ENCODE results near the gene ALPK3. TPM values are rescaled to one million over a fixed set of nuclear protein-coding genes. Genes with fewer than 3 reads are reported as not detected.

ALPK3 gene
- polyA plus RNA-seq, 1 experiment: 0.06 TPM

DNA sequence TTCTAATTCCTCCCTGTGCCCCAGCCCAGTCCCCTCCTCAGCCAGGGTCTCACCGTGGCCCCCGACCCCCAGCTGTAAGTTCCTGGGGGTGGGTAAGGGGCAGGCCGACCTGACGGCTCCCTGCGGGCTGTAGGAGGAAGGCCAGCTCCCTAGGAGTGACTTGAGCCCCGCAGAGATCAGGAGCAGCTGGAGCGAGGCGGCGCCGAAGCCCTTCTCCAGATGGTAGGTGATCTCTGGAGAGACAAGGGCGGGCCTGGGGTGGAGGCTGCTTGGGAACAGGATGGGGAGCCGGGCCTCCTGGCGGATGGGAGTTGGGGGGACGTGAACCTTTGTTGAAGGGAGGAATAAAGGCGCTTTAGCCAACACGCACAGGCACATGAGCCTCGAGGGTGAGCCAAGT is 71.5 kb downstream of the ALPK3 start:
- ChIA-PET CTCF (interaction anchor here (0.5 to 0.8 kb wide), 2 partner anchors 15 to 43 kb away, joined by 3 to 4 read pairs; no protein-coding TSS in a partner anchor), POLR2A (no interaction called here)
- Histone ChIP-seq H3K4me3 (ENCODE audit: low read depth, low read length) (no peak overlapping the region), H3K27me3 (ENCODE audit: control insufficient read depth, insufficient read depth, low read length) (peaks cover 5% of the 10 kb centered on the region; the same call in 1 of the 2 replicates), H3K36me3 (ENCODE audit: control insufficient read depth, insufficient read depth, low read length) (no peaks in the 10 kb centered on the region)
- TF ChIP-seq, protein P1, sequence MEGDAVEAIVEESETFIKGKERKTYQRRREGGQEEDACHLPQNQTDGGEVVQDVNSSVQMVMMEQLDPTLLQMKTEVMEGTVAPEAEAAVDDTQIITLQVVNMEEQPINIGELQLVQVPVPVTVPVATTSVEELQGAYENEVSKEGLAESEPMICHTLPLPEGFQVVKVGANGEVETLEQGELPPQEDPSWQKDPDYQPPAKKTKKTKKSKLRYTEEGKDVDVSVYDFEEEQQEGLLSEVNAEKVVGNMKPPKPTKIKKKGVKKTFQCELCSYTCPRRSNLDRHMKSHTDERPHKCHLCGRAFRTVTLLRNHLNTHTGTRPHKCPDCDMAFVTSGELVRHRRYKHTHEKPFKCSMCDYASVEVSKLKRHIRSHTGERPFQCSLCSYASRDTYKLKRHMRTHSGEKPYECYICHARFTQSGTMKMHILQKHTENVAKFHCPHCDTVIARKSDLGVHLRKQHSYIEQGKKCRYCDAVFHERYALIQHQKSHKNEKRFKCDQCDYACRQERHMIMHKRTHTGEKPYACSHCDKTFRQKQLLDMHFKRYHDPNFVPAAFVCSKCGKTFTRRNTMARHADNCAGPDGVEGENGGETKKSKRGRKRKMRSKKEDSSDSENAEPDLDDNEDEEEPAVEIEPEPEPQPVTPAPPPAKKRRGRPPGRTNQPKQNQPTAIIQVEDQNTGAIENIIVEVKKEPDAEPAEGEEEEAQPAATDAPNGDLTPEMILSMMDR (IDR thresholded peaks at IDR 0.05; ENCODE audit: insufficient read depth, low read depth, low read length): no peak
- no peak for DNase-seq (ENCODE audit: low read depth)

DNA sequence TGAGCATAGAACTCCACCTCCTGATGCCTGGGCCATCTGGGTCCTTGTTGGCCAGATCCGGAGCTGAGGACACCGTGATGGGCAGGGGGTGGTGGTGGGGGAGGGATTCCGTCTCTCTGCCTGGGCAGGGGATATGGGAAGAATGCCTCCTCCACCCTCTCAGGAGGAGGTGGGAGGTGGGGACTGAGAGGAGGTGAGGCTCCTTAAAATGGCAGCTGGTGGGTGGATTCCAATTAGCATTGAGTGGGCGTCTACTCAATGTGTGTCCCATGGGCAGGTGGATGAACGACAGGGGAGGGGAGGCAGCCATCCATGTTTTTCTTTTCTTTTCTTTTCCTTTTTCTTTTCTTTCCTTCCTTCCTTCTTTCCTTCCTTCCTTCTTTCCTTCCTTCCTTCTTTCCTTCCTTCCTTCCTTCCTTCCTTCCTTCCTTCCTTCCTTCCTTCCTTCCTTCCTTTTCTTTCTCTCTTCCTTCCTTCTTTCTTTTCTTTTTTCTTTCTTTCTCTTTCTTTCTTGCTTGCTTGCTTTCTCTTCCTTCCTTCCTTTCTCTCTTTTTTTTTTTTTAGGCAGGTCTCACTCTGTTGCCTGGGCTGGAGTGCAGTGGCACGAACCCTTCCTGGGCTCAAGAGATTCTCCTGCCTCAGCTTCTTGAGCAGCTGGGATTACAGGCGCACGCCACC is 72.3 kb downstream of the ALPK3 start:
- TF ChIP-seq, protein P1 (IDR thresholded peaks at IDR 0.05; ENCODE audit: insufficient read depth, low read depth, low read length): no peak
- no peak overlapping the region for H3K4me3 ChIP-seq (ENCODE audit: low read depth, low read length)
- no peak for DNase-seq (ENCODE audit: low read depth)
- peaks cover 3% of the 10 kb centered on the region; the same call in 1 of the 2 replicates for H3K27me3 ChIP-seq (ENCODE audit: control insufficient read depth, insufficient read depth, low read length)
- ChIA-PET POLR2A (no interaction called here), CTCF (interaction anchor here (0.8 kb wide), 1 partner anchor 14 kb away, joined by 4 read pairs; no protein-coding TSS in a partner anchor)
- no peaks in the 10 kb centered on the region for H3K36me3 ChIP-seq (ENCODE audit: control insufficient read depth, insufficient read depth, low read length)

DNA sequence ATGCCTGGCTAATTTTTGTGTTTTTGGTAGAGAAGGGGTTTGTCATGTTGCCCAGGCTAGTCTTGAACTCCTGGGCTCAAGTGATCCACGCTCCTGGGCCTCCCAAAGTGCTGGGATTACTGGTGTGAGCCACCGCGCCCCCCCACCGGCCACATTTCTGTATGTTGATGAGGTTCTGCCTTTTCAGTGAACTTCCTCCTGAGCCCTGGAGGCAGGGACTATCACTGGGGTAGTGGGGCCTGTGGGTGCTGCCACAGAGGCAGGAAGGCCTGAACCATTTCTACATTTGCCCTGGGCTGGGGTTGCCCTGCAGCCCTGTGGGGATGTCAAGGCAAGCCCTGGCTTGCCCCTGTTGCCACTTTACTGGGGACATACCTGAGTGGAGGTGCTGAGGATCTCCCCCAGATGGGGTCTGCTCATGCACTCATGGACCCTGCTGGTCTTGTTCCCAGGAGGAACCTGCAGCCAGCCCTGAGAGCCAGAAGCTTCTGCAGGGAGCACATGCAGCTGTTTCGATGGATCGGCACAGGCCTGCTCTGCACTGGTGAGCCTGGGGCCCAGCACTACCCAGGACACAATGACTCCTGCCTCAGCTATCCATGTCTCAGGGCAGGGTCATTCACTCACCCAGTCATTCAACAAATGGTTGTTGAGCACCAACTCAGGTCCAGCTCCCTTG is 73.0 kb downstream of the ALPK3 start:
- Histone ChIP-seq H3K27me3 (ENCODE audit: control insufficient read depth, insufficient read depth, low read length) (peaks cover 1% of the 10 kb centered on the region; the same call in 1 of the 2 replicates), H3K36me3 (ENCODE audit: control insufficient read depth, insufficient read depth, low read length) (no peaks in the 10 kb centered on the region), H3K4me3 (ENCODE audit: low read depth, low read length) (no peak overlapping the region)
- ChIA-PET POLR2A (no interaction called here), CTCF (no interaction called here)
- TF ChIP-seq, protein P1 (IDR thresholded peaks at IDR 0.05; ENCODE audit: insufficient read depth, low read depth, low read length): no peak
- DNase-seq (ENCODE audit: low read depth): no peak

DNA sequence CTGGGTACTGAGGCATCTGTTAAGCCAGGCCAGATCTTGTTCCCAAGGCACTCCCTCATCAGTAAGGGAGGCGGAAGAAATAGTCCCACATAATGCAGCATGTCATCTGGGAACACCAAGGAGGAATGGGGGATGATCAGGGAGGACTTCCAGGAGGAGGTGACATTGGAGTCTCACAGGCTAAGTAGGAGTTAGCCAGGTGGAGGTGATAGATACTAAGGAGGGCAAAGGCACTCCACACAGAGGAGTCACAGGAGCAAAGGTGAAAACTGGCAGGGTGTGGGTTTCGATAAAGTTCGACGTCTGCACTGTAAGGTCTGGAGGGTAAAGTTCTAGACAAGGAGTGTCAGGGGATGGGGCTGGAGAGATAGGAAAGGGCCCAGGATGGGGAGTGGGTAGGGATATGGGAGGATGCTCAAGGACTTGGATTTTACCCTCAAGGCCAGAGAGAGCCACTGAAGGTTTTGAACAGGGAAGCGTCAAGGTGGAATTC is 73.6 kb downstream of the ALPK3 start:
- ChIA-PET CTCF (no interaction called here), POLR2A (no interaction called here)
- peaks cover 1% of the 10 kb centered on the region; the same call in 1 of the 2 replicates for H3K27me3 ChIP-seq (ENCODE audit: control insufficient read depth, insufficient read depth, low read length)
- TF ChIP-seq, protein P1 (IDR thresholded peaks at IDR 0.05; ENCODE audit: insufficient read depth, low read depth, low read length): no peak
- no peak overlapping the region for H3K4me3 ChIP-seq (ENCODE audit: low read depth, low read length)
- no peak for DNase-seq (ENCODE audit: low read depth)
- no peaks in the 10 kb centered on the region for H3K36me3 ChIP-seq (ENCODE audit: control insufficient read depth, insufficient read depth, low read length)

DNA sequence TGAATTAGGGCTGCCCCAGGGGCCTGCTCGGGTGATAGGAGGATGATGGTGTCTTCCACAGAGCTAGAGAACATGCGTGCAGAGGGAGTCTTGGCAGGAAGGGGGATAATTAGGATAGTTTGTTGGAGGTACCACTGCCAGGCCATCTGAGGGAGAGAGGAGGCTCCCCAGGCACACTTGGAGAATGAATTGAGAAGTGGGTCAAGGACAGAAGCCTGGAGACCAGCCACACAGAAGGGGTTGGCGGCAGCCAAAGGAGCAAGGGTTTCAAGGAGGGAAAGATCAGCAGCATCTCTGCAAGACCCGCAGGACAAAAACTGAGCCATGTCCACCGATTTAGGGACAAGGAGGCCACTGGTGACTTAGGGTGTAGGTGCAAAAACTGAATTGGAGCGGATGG is 74.2 kb downstream of the ALPK3 start:
- Histone ChIP-seq H3K36me3 (ENCODE audit: control insufficient read depth, insufficient read depth, low read length) (no peaks in the 10 kb centered on the region), H3K27me3 (ENCODE audit: control insufficient read depth, insufficient read depth, low read length) (peaks cover 1% of the 10 kb centered on the region; the same call in 1 of the 2 replicates), H3K4me3 (ENCODE audit: low read depth, low read length) (no peak overlapping the region)
- POLR2A ChIA-PET: no interaction called here
- CTCF ChIA-PET: no interaction called here
- TF ChIP-seq, protein P1 (IDR thresholded peaks at IDR 0.05; ENCODE audit: insufficient read depth, low read depth, low read length): no peak
- no peak for DNase-seq (ENCODE audit: low read depth)
